ENCODE measurements around the gene TRIO.

DNA sequence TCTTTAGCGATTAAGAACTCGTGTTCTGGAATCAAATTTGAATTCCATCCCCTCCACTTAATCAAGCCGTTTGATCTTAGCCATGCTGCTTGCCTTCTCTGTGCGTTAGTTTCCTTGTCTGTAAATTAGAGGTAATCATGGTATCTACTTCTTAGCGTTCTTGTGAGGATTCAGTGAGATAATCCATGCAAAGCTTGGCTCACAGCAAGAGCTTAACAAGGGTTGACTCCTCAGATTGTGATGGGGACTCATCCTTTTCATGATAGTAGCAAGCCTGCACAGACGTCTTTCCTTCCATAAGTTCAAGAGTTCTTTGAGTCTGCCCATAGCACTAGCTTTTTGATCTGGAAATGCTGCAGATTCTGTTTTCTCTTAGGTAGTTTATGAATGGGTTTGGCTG, 72.8 kb downstream of the TRIO start:
- TF ChIP-seq, protein P1, sequence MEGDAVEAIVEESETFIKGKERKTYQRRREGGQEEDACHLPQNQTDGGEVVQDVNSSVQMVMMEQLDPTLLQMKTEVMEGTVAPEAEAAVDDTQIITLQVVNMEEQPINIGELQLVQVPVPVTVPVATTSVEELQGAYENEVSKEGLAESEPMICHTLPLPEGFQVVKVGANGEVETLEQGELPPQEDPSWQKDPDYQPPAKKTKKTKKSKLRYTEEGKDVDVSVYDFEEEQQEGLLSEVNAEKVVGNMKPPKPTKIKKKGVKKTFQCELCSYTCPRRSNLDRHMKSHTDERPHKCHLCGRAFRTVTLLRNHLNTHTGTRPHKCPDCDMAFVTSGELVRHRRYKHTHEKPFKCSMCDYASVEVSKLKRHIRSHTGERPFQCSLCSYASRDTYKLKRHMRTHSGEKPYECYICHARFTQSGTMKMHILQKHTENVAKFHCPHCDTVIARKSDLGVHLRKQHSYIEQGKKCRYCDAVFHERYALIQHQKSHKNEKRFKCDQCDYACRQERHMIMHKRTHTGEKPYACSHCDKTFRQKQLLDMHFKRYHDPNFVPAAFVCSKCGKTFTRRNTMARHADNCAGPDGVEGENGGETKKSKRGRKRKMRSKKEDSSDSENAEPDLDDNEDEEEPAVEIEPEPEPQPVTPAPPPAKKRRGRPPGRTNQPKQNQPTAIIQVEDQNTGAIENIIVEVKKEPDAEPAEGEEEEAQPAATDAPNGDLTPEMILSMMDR (IDR thresholded peaks at IDR 0.05) = no peak
- TF ChIP-seq CHD2 (IDR thresholded peaks at IDR 0.05; ENCODE audit: low read length, partially characterized antibody) (no peak), SIN3A (IDR thresholded peaks at IDR 0.05; ENCODE audit: borderline replicate concordance, low read depth, low read length) (no peak), GABPA (IDR thresholded peaks at IDR 0.05; ENCODE audit: low read depth) (no peak), MXI1 (IDR thresholded peaks at IDR 0.05; ENCODE audit: low read depth, low read length) (no peak), POLR2AphosphoS5 (IDR thresholded peaks at IDR 0.05; ENCODE audit: low read depth, low read length) (no peak), TAF1 (IDR thresholded peaks at IDR 0.05; ENCODE audit: borderline replicate concordance, low read depth, low read length) (no peak), EZH2phosphoT487 (IDR thresholded peaks at IDR 0.05; ENCODE audit: borderline replicate concordance, low read depth) (no peak)
- TF ChIP-seq, protein P2, sequence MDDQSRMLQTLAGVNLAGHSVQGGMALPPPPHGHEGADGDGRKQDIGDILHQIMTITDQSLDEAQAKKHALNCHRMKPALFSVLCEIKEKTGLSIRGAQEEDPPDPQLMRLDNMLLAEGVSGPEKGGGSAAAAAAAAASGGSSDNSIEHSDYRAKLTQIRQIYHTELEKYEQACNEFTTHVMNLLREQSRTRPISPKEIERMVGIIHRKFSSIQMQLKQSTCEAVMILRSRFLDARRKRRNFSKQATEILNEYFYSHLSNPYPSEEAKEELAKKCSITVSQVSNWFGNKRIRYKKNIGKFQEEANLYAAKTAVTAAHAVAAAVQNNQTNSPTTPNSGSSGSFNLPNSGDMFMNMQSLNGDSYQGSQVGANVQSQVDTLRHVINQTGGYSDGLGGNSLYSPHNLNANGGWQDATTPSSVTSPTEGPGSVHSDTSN (IDR thresholded peaks at IDR 0.05) = no peak
- TF ChIP-seq, protein P3, sequence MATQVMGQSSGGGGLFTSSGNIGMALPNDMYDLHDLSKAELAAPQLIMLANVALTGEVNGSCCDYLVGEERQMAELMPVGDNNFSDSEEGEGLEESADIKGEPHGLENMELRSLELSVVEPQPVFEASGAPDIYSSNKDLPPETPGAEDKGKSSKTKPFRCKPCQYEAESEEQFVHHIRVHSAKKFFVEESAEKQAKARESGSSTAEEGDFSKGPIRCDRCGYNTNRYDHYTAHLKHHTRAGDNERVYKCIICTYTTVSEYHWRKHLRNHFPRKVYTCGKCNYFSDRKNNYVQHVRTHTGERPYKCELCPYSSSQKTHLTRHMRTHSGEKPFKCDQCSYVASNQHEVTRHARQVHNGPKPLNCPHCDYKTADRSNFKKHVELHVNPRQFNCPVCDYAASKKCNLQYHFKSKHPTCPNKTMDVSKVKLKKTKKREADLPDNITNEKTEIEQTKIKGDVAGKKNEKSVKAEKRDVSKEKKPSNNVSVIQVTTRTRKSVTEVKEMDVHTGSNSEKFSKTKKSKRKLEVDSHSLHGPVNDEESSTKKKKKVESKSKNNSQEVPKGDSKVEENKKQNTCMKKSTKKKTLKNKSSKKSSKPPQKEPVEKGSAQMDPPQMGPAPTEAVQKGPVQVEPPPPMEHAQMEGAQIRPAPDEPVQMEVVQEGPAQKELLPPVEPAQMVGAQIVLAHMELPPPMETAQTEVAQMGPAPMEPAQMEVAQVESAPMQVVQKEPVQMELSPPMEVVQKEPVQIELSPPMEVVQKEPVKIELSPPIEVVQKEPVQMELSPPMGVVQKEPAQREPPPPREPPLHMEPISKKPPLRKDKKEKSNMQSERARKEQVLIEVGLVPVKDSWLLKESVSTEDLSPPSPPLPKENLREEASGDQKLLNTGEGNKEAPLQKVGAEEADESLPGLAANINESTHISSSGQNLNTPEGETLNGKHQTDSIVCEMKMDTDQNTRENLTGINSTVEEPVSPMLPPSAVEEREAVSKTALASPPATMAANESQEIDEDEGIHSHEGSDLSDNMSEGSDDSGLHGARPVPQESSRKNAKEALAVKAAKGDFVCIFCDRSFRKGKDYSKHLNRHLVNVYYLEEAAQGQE (IDR thresholded peaks at IDR 0.05; ENCODE audit: low read depth, low read length) = no peak
